CD4-positive, alpha-beta memory T cell (primary cell): ENCODE data around the gene DIABLO. TPM values are rescaled to one million over a fixed set of nuclear protein-coding genes. Genes with fewer than 3 reads are reported as not detected.
"Not testable (repeated sequence)": the region's sequence is repeated elsewhere in the genome, so short reads cannot be mapped to it uniquely, and the experiment has no call there.

Experiments
- CTCF ChIA-PET: fragments of 350-600 bp; sonication (Branson Sonifier 250); formaldehyde crosslinking; loops from one replicate; lab custom pipeline; 2021; ENCODE audit warnings: inconsistent platforms; ENCODE audit not compliant: partially characterized antibody; lab: Charles Lee
- POLR2A ChIA-PET: fragments of 350-600 bp; sonication (Branson Sonifier 250); formaldehyde crosslinking; loops from one replicate; lab custom pipeline; 2021; ENCODE audit not compliant: partially characterized antibody; lab: Charles Lee
- DNase-seq, 5 donors: peaks; one replicate each; pipeline versions ENCODE4 v3.0.0 to v3.0.0-alpha.2; 2020 to 2022; ENCODE audit warnings: mixed read lengths in 1 of 5
- H3K27ac ChIP-seq: one replicate; pipeline ENCODE4 v1.7.0; 2013; ENCODE audit warnings: low read depth, low read length
- H3K27me3 ChIP-seq: 2 replicates; pipeline ENCODE4 v1.7.0; 2013; ENCODE audit warnings: mild to moderate bottlenecking, low read length, moderate library complexity; ENCODE audit not compliant: insufficient read depth
- H3K36me3 ChIP-seq: 2 replicates; pipeline ENCODE4 v1.7.0; 2013; ENCODE audit warnings: mild to moderate bottlenecking, low read length, moderate library complexity; ENCODE audit not compliant: insufficient read depth
- H3K4me1 ChIP-seq: 2 replicates; pipeline ENCODE4 v1.7.0; 2013; ENCODE audit warnings: mild to moderate bottlenecking, low read length, moderate library complexity; ENCODE audit not compliant: insufficient read depth
- H3K4me3 ChIP-seq, 2 donors: one replicate each; pipeline ENCODE4 v1.7.0; 2013; ENCODE audit warnings: low read length in 2 of 2, mild to moderate bottlenecking in 1 of 2
- H3K9me3 ChIP-seq, 2 donors: one replicate each; pipeline ENCODE4 v1.7.0; 2013; ENCODE audit warnings: low read length in 2 of 2, control low read depth in 1 of 2; ENCODE audit not compliant: control insufficient read depth in 1 of 2
- H3K27ac Mint-ChIP-seq, 7 donors: one replicate each; pipeline ENCODE4 v1.8.0; 2020 to 2021; ENCODE audit warnings: mixed read lengths in 7 of 7, mild to moderate bottlenecking in 6 of 7, inconsistent platforms in 3 of 7, moderate library complexity in 3 of 7
- H3K27me3 Mint-ChIP-seq, 2 donors: one replicate each; pipeline ENCODE4 v1.8.0; 2020 to 2021; ENCODE audit warnings: mixed read lengths in 2 of 2
- H3K36me3 Mint-ChIP-seq, 2 donors: one replicate each; pipeline ENCODE4 v1.8.0; 2020 to 2021; ENCODE audit warnings: mixed read lengths in 2 of 2, inconsistent platforms in 1 of 2, mild to moderate bottlenecking in 1 of 2
- H3K4me1 Mint-ChIP-seq, 4 donors: one replicate each; pipeline ENCODE4 v1.8.0; 2020 to 2021; ENCODE audit warnings: mixed read lengths in 4 of 4, mild to moderate bottlenecking in 1 of 4
- H3K4me3 Mint-ChIP-seq, 8 donors: one replicate each; pipeline ENCODE4 v1.8.0; 2020 to 2021; ENCODE audit warnings: mixed read lengths in 8 of 8, mild to moderate bottlenecking in 7 of 8, moderate library complexity in 6 of 8, inconsistent platforms in 3 of 8
- H3K9me3 Mint-ChIP-seq, 8 donors: one replicate each; pipeline ENCODE4 v1.8.0; 2020 to 2021; ENCODE audit warnings: mixed read lengths in 8 of 8, mild to moderate bottlenecking in 5 of 8, inconsistent platforms in 3 of 8, moderate library complexity in 1 of 8
- intact Hi-C: fragments of 100-400 bp; cut with micrococcal nuclease; formaldehyde crosslinking; loops from one replicate; pipeline ENCODE4 v1.15.1; 2023
- polyA plus RNA-seq, 2 donors: library from polyadenylated mRNA; unstranded; fragments of 300-500 nt; fragmentation: Illumina TruSeq; gene quantifications; one replicate each; pipeline ENCODE4 v1.2.3, GENCODE V29; 2021
- total RNA-seq, 2 experiments: library from RNA; stranded (reverse); gene quantifications; one replicate each; pipeline ENCODE4 v1.2.3, GENCODE V29; 2021

Gene DIABLO
- total and polyA plus RNA-seq, 4 experiments from 2014 or later: 40.0 to 62.0 (median 52.9) TPM

- peak overlapping the region in 2 of 8 donors; percentile 49 to 69 for H3K4me3 Mint-ChIP-seq
- peaks cover 0 to 4% of the 10 kb centered on the region in 2 donors for H3K27me3 Mint-ChIP-seq
- Histone ChIP-seq H3K4me1 (peaks cover 9% of the 10 kb centered on the region), H3K27ac (no peak overlapping the region), H3K36me3 (peaks cover 12% of the 10 kb centered on the region), H3K27me3 (no peaks in the 10 kb centered on the region), H3K4me3 (no peak overlapping the region), H3K9me3 (no peaks in the 10 kb centered on the region)
- POLR2A ChIA-PET: interaction anchor here (1.6 to 2.1 kb wide), 3 partner anchors 19 to 38 kb away, joined by 6 to 13 read pairs (median 7); partner anchors contain the start of gene DIABLO
- peaks cover 5 to 20% (median 12%) of the 10 kb centered on the region in 4 donors for H3K4me1 Mint-ChIP-seq
- no peaks in the 10 kb centered on the region for H3K9me3 Mint-ChIP-seq
- DNase-seq: peak in 1 of 5 donors; percentile 14
- peaks cover 11 to 24% of the 10 kb centered on the region in 2 donors for H3K36me3 Mint-ChIP-seq
- CTCF ChIA-PET: interaction anchor here (0.8 kb wide), 1 partner anchor 38 kb away, joined by 3 read pairs; no protein-coding TSS in a partner anchor
- H3K27ac Mint-ChIP-seq: peak overlapping the region in 4 of 7 donors; percentile 60 to 88 (median 77)
- intact Hi-C loops: no loop called here
Observed at GRCh38 chr12:122206111-122206881, 19.6 kb downstream of the DIABLO start.

GRCh38 chr12:122205053-122205925 lies 20.6 kb downstream of the DIABLO start:
- no peaks in the 10 kb centered on the region for H3K27me3 ChIP-seq
- peaks cover 0 to 4% of the 10 kb centered on the region in 2 donors for H3K27me3 Mint-ChIP-seq
- H3K36me3 Mint-ChIP-seq: peaks cover 11 to 21% of the 10 kb centered on the region in 2 donors
- peaks cover 5 to 20% (median 12%) of the 10 kb centered on the region in 4 donors for H3K4me1 Mint-ChIP-seq
- CTCF ChIA-PET: interaction anchor here (0.8 to 1.1 kb wide), 4 partner anchors 10 to 62 kb away, joined by 3 to 4 read pairs (median 3); no protein-coding TSS in a partner anchor
- intact Hi-C loops: loop anchor here (2.0 kb wide), 1 partner anchor 62 kb away; the partner anchor contains the start of gene VPS33A
- no peak overlapping the region for H3K27ac ChIP-seq
- H3K4me1 ChIP-seq: peaks cover 9% of the 10 kb centered on the region
- POLR2A ChIA-PET: interaction anchor here (1.0 to 2.1 kb wide), 4 partner anchors 10 to 322 kb away, joined by 3 to 13 read pairs (median 5); partner anchors contain the start of genes DIABLO, KNTC1 and RSRC2
- H3K36me3 ChIP-seq: peaks cover 9% of the 10 kb centered on the region
- DNase-seq: peak in 2 of 5 donors; percentile 7
- no peaks in the 10 kb centered on the region for H3K9me3 Mint-ChIP-seq
- peak overlapping the region; percentile 72 to 94 (median 78) for H3K4me3 Mint-ChIP-seq
- H3K4me3 ChIP-seq: no peak overlapping the region
- peak overlapping the region in 6 of 7 donors; percentile 33 to 82 (median 46) for H3K27ac Mint-ChIP-seq
- no peaks in the 10 kb centered on the region for H3K9me3 ChIP-seq

- Mint-ChIP-seq H3K9me3 (no peaks in the 10 kb centered on the region), H3K4me3 (peak overlapping the region; percentile 61 to 94 (median 78)), H3K27ac (peak overlapping the region in 5 of 7 donors; percentile 19 to 82 (median 35)), H3K27me3 (peaks cover 0 to 8% of the 10 kb centered on the region in 2 donors), H3K4me1 (peaks cover 5 to 20% (median 12%) of the 10 kb centered on the region in 4 donors), H3K36me3 (peaks cover 5 to 14% of the 10 kb centered on the region in 2 donors)
- Histone ChIP-seq H3K9me3 (no peaks in the 10 kb centered on the region), H3K4me1 (peaks cover 9% of the 10 kb centered on the region), H3K36me3 (peaks cover 9% of the 10 kb centered on the region), H3K27me3 (no peaks in the 10 kb centered on the region), H3K27ac (no peak overlapping the region), H3K4me3 (peak overlapping the region in 1 of 2 donors; percentile 55)
- POLR2A ChIA-PET: interaction anchor here (1.0 to 2.1 kb wide), 4 partner anchors 9 to 322 kb away, joined by 3 to 13 read pairs (median 4); partner anchors contain the start of genes DIABLO, KNTC1 and RSRC2
- peak in 2 of 5 donors; percentile 15 to 20 for DNase-seq
- CTCF ChIA-PET: interaction anchor here (0.9 to 1.3 kb wide), 4 partner anchors 10 to 63 kb away, joined by 3 to 4 read pairs (median 3); partner anchors contain the start of gene DIABLO
- intact Hi-C loops: loop anchor here (2.0 kb wide), 1 partner anchor 62 kb away; the partner anchor contains the start of gene VPS33A
Observed at GRCh38 chr12:122204167-122205052, 21.4 kb downstream of the DIABLO start.

GRCh38 chr12:122203301-122204166 lies 22.3 kb downstream of the DIABLO start, which contains the start of gene B3GNT4:
TSS of gene B3GNT4 (plus strand) at chr12:122203709. CDS start at chr12:122204619, 910 bp downstream.
- peaks cover 3 to 12% of the 10 kb centered on the region in 2 donors for H3K36me3 Mint-ChIP-seq
- H3K27me3 ChIP-seq: no peaks in the 10 kb centered on the region
- peak within 1 kb of the TSS in 5 of 7 donors; percentile 19 to 82 (median 24) for H3K27ac Mint-ChIP-seq
- ChIA-PET CTCF (interaction anchor here (1.3 kb wide), 1 partner anchor 23 kb away, joined by 3 read pairs; the partner anchor contains the start of gene DIABLO), POLR2A (interaction anchor here (1.0 to 2.1 kb wide), 4 partner anchors 21 to 41 kb away, joined by 5 to 13 read pairs (median 8); partner anchors contain the start of gene DIABLO)
- H3K4me3 Mint-ChIP-seq: peak within 1 kb of the TSS; percentile 80 to 94 (median 84)
- H3K36me3 ChIP-seq: peaks cover 8% of the 10 kb centered on the region
- no peaks in the 10 kb centered on the region for H3K9me3 Mint-ChIP-seq
- H3K27me3 Mint-ChIP-seq: peaks cover 0 to 8% of the 10 kb centered on the region in 2 donors
- peaks cover 5 to 20% (median 12%) of the 10 kb centered on the region in 4 donors for H3K4me1 Mint-ChIP-seq
- peaks cover 9% of the 10 kb centered on the region for H3K4me1 ChIP-seq
- no peaks in the 10 kb centered on the region for H3K9me3 ChIP-seq
- H3K4me3 ChIP-seq: peak within 1 kb of the TSS in 1 of 2 donors; percentile 55
- H3K27ac ChIP-seq: no peak within 1 kb of the TSS
- intact Hi-C loops: loop anchor here (1.0 to 2.0 kb wide), 2 partner anchors 41 to 63 kb away; partner anchors contain the start of gene VPS33A
- peak; percentile 68 to 74 (median 71) for DNase-seq

GRCh38 chr12:122202811-122203210 lies 23.0 kb downstream of the DIABLO start:
- not testable (repeated sequence) for DNase-seq, H3K36me3 ChIP-seq, H3K27ac ChIP-seq, H3K27me3 ChIP-seq, H3K9me3 ChIP-seq, H3K9me3 Mint-ChIP-seq, H3K4me1 ChIP-seq, H3K36me3 Mint-ChIP-seq
- H3K4me3 Mint-ChIP-seq: peak overlapping the region; percentile 76 to 86 (median 83)
- H3K27ac Mint-ChIP-seq: peak overlapping the region in 1 of 7 donors; percentile 77
- H3K4me1 Mint-ChIP-seq: peaks cover 5 to 20% (median 12%) of the 10 kb centered on the region in 4 donors
- peaks cover 2 to 11% of the 10 kb centered on the region in 2 donors for H3K27me3 Mint-ChIP-seq
- ChIA-PET CTCF (interaction anchor here (1.3 kb wide), 1 partner anchor 23 kb away, joined by 3 read pairs; the partner anchor contains the start of gene DIABLO), POLR2A (interaction anchor here (1.0 to 1.7 kb wide), 3 partner anchors 22 to 42 kb away, joined by 5 to 10 read pairs (median 6); partner anchors contain the start of gene DIABLO)
- intact Hi-C loops: loop anchor here (1.0 kb wide), 1 partner anchor 41 kb away; no protein-coding TSS in a partner anchor
- H3K4me3 ChIP-seq: peak overlapping the region in 1 of 2 donors; percentile 55
